ENCODE results near the gene MAPKAP1. TPM values are rescaled to one million over a fixed set of nuclear protein-coding genes. Genes with fewer than 3 reads are reported as not detected.
A peak's percentile ranks its signal among the peaks of the same experiment; 100 is the strongest.

Gene MAPKAP1
- total RNA-seq, 1 donor from 2014 or later: 123 TPM

GRCh38 chr9:125681086-125681622 lies 25.9 kb downstream of the MAPKAP1 start:
- Mint-ChIP-seq H3K9me3 (no peaks in the 10 kb centered on the region), H3K27me3 (no peaks in the 10 kb centered on the region), H3K36me3 (ENCODE audit: low read depth) (peaks cover 3% of the 10 kb centered on the region), H3K4me1 (no peaks in the 10 kb centered on the region), H3K4me3 (no peak overlapping the region), H3K27ac (no peak overlapping the region)
- intact Hi-C loops (cut with micrococcal nuclease): no loop called here
- DNase-seq: no peak

- intact Hi-C loops (cut with micrococcal nuclease): no loop called here
- peaks cover 3% of the 10 kb centered on the region for H3K36me3 Mint-ChIP-seq (ENCODE audit: low read depth)
- no peak overlapping the region for H3K4me3 Mint-ChIP-seq
- H3K27me3 Mint-ChIP-seq: no peaks in the 10 kb centered on the region
- H3K9me3 Mint-ChIP-seq: no peaks in the 10 kb centered on the region
- no peak overlapping the region for H3K27ac Mint-ChIP-seq
- DNase-seq: no peak
- H3K4me1 Mint-ChIP-seq: no peaks in the 10 kb centered on the region
Measured at GRCh38 chr9:125680445-125680844, 26.6 kb downstream of the MAPKAP1 start.

- Mint-ChIP-seq H3K27me3 (no peaks in the 10 kb centered on the region), H3K4me1 (no peaks in the 10 kb centered on the region), H3K9me3 (no peaks in the 10 kb centered on the region), H3K36me3 (ENCODE audit: low read depth) (no peaks in the 10 kb centered on the region), H3K4me3 (no peak overlapping the region), H3K27ac (no peak overlapping the region)
- intact Hi-C loops (cut with micrococcal nuclease): no loop called here
- DNase-seq: no peak
Measured at GRCh38 chr9:125679597-125680189, 27.3 kb downstream of the MAPKAP1 start.

DNA sequence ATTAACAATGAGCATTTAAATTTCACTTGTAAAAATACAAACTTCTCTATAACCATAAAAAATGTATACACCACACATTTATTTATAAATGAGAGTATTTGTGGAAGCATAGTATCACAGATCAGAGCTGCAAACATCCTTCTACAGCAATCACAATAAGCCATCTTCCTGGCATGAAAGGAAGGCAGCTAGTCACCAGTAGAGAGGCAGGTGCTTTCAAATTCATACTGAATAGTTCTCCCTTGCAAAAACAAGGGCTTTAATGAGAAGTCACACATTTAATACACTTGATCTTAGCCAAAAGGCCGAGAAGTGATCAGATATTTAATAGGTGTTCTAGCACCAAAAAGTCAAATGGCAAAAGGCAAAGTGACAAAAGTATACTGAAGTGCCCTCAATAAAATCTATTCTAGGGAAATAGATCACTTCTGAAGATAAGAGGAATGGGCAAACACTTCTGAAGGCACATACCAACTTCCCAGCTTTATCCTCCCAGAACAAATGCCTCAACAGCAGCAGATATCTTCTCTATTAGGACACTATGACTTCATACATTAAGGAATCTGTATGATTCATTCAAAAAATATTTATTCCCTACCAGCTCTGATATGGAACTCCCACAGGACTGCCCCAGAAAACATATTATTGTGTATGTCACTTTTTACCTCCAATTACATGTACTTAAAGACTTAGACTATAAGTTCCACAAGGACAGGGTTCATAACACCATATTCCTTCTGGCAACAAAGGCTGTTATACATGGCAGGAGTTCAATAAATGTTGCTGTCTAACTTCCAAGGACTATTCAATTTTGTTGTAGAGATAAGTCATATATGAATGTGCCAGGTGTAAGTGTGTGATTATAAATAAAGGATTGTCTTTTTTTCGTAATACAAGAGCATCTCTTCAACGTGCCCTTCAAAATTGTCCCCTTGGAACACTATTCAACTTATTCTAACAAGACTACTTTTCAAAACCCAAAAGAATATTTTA lies 31.7 kb downstream of the MAPKAP1 start:
- Mint-ChIP-seq H3K27me3 (no peaks in the 10 kb centered on the region), H3K4me3 (no peak overlapping the region), H3K36me3 (ENCODE audit: low read depth) (peaks cover 14% of the 10 kb centered on the region), H3K4me1 (no peaks in the 10 kb centered on the region), H3K27ac (no peak overlapping the region), H3K9me3 (no peaks in the 10 kb centered on the region)
- no peak for DNase-seq
- intact Hi-C loops (cut with micrococcal nuclease): no loop called here

DNA sequence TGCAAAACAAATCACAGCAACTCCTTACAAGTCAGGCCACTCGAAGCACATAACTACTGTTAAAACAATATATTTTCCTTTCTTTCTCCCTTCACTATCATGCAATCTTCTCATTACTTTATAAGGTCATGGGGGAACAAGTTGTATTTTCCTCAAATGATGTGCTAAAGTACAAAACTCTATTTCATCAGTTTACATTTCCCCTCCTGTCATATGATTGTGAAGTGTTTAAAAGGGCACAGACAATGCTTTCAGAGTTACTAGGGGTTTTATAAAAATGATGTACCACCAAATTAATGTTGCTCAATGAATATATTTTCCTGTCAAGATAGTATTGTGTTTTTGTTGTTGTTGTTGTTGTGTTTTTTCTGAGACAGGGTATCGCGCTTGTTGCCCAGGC lies 34.1 kb downstream of the MAPKAP1 start:
- no peaks in the 10 kb centered on the region for H3K27me3 Mint-ChIP-seq
- H3K4me1 Mint-ChIP-seq: no peaks in the 10 kb centered on the region
- H3K36me3 Mint-ChIP-seq (ENCODE audit: low read depth): peaks cover 16% of the 10 kb centered on the region
- H3K27ac Mint-ChIP-seq: no peak overlapping the region
- no peak overlapping the region for H3K4me3 Mint-ChIP-seq
- DNase-seq: no peak
- intact Hi-C loops (cut with micrococcal nuclease): no loop called here
- H3K9me3 Mint-ChIP-seq: no peaks in the 10 kb centered on the region

- Mint-ChIP-seq H3K27me3 (no peaks in the 10 kb centered on the region), H3K27ac (peak overlapping the region; percentile 65), H3K36me3 (ENCODE audit: low read depth) (peaks cover 24% of the 10 kb centered on the region), H3K4me1 (peaks cover 11% of the 10 kb centered on the region), H3K9me3 (no peaks in the 10 kb centered on the region), H3K4me3 (peak overlapping the region; percentile 11)
- intact Hi-C loops (cut with micrococcal nuclease): no loop called here
- DNase-seq: peak; percentile 60
Measured at GRCh38 chr9:125663127-125663526, 43.9 kb downstream of the MAPKAP1 start.

DNA sequence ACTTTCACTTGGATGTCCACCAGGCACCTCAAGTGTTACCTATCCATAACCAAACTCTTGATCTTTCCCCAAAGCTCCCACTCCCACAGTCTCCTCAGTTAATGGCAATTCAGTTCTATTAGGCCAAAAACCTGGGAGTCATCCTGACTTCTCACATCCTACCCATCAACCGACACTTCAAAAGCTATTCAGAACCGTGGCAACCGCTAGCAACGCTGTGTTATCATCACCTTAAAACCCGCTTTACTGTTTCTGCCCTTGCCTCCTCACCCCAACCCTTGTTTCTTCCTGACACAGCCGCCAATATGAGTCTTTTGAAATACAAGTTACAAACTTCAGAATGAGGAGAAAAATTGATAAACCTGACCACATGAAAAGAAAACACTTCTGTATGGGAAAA lies 46.5 kb downstream of the MAPKAP1 start:
- intact Hi-C loops (cut with micrococcal nuclease): loop anchor here (1.0 kb wide), 2 partner anchors 10 to 29 kb away; no protein-coding TSS in a partner anchor

GRCh38 chr9:125659954-125660353 lies 47.1 kb downstream of the MAPKAP1 start:
- Mint-ChIP-seq H3K9me3 (no peaks in the 10 kb centered on the region), H3K27me3 (no peaks in the 10 kb centered on the region), H3K4me1 (peaks cover 8% of the 10 kb centered on the region), H3K4me3 (no peak overlapping the region), H3K36me3 (ENCODE audit: low read depth) (peaks cover 25% of the 10 kb centered on the region), H3K27ac (no peak overlapping the region)
- no peak for DNase-seq
- intact Hi-C loops (cut with micrococcal nuclease): loop anchor here (1.0 kb wide), 2 partner anchors 10 to 29 kb away; no protein-coding TSS in a partner anchor

More for the DNA sequence above, 46.5 kb downstream of the MAPKAP1 start:
- H3K4me3 Mint-ChIP-seq: no peak overlapping the region
- peaks cover 11% of the 10 kb centered on the region for H3K4me1 Mint-ChIP-seq
- no peak overlapping the region for H3K27ac Mint-ChIP-seq
- no peak for DNase-seq
- H3K36me3 Mint-ChIP-seq (ENCODE audit: low read depth): peaks cover 28% of the 10 kb centered on the region
- H3K27me3 Mint-ChIP-seq: no peaks in the 10 kb centered on the region
- H3K9me3 Mint-ChIP-seq: no peaks in the 10 kb centered on the region

DNA sequence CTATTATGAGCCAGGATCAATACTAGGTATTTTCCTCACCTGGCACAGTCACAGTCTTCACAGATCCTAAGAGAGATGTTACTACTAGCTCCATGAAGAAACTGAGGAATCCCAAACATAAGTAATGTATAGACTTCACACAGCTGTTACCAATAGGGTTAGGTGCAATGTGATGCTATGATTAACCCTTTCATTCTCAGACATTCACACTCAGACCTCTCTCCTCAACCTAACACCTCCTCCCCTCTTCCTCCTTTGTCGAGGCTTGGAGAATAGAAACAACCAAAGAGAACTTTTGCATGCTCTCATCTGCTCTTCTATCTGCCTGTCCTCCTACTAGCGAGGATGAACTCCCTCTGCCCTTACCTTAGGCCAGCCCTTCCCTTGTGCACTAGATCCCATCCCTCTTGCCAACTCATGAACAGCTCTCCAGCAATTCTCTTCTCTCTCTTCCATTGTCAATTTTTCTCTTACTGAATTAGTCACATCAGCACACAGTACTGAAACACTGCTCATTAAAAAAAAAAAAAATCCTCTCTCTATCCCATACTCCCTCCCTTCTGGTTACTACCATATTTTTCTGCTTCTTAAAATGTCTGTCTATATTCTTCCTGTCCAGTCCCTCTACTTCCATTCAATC lies 47.7 kb downstream of the MAPKAP1 start:
- Mint-ChIP-seq H3K4me1 (peaks cover 8% of the 10 kb centered on the region), H3K36me3 (ENCODE audit: low read depth) (peaks cover 25% of the 10 kb centered on the region), H3K4me3 (no peak overlapping the region), H3K27me3 (no peaks in the 10 kb centered on the region), H3K9me3 (no peaks in the 10 kb centered on the region), H3K27ac (no peak overlapping the region)
- intact Hi-C loops (cut with micrococcal nuclease): no loop called here
- DNase-seq: no peak

GRCh38 chr9:125656560-125656959 lies 50.4 kb downstream of the MAPKAP1 start:
- intact Hi-C loops (cut with micrococcal nuclease): no loop called here
- H3K4me3 Mint-ChIP-seq: no peak overlapping the region
- H3K36me3 Mint-ChIP-seq (ENCODE audit: low read depth): peaks cover 23% of the 10 kb centered on the region
- H3K4me1 Mint-ChIP-seq: peaks cover 7% of the 10 kb centered on the region
- DNase-seq: no peak
- H3K27ac Mint-ChIP-seq: no peak overlapping the region
- H3K27me3 Mint-ChIP-seq: no peaks in the 10 kb centered on the region
- no peaks in the 10 kb centered on the region for H3K9me3 Mint-ChIP-seq

GRCh38 chr9:125655691-125656410 lies 51.2 kb downstream of the MAPKAP1 start:
- Mint-ChIP-seq H3K27me3 (no peaks in the 10 kb centered on the region), H3K27ac (no peak overlapping the region), H3K4me3 (no peak overlapping the region), H3K4me1 (peaks cover 10% of the 10 kb centered on the region), H3K9me3 (no peaks in the 10 kb centered on the region), H3K36me3 (ENCODE audit: low read depth) (peaks cover 25% of the 10 kb centered on the region)
- intact Hi-C loops (cut with micrococcal nuclease): no loop called here
- DNase-seq: no peak

GRCh38 chr9:125655066-125655633 lies 51.9 kb downstream of the MAPKAP1 start:
- no peak overlapping the region for H3K27ac Mint-ChIP-seq
- intact Hi-C loops (cut with micrococcal nuclease): no loop called here
- H3K4me1 Mint-ChIP-seq: peaks cover 17% of the 10 kb centered on the region
- H3K9me3 Mint-ChIP-seq: no peaks in the 10 kb centered on the region
- DNase-seq: no peak
- no peak overlapping the region for H3K4me3 Mint-ChIP-seq
- H3K36me3 Mint-ChIP-seq (ENCODE audit: low read depth): peaks cover 30% of the 10 kb centered on the region
- no peaks in the 10 kb centered on the region for H3K27me3 Mint-ChIP-seq

- no peak for DNase-seq
- Mint-ChIP-seq H3K27me3 (no peaks in the 10 kb centered on the region), H3K36me3 (ENCODE audit: low read depth) (peaks cover 36% of the 10 kb centered on the region), H3K4me3 (no peak overlapping the region), H3K9me3 (no peaks in the 10 kb centered on the region), H3K27ac (no peak overlapping the region), H3K4me1 (peaks cover 26% of the 10 kb centered on the region)
- intact Hi-C loops (cut with micrococcal nuclease): no loop called here
Measured at GRCh38 chr9:125654121-125654520, 52.9 kb downstream of the MAPKAP1 start.
